Caco-2 (cell line): ENCODE results near the gene IFNA1. TPM values are rescaled to one million over a fixed set of nuclear protein-coding genes. Genes with fewer than 3 reads are reported as not detected.
A peak's percentile ranks its signal among the peaks of the same experiment; 100 is the strongest.
"Not testable (repeated sequence)": the region's sequence is repeated elsewhere in the genome, so short reads cannot be mapped to it uniquely, and the experiment has no call there.

ENCODE experiments used
- BruUV-seq: library from RNA; stranded (reverse); fragments of 400-500 nt; replicated peaks from 2 replicates; lab custom pipeline; 2021; lab: Mats Ljungman, UMichigan
- CTCF ChIA-PET: fragments of 300-600 bp; sonication (Branson Sonifier 250); formaldehyde crosslinking; loops from one replicate; lab custom pipeline; 2022; ENCODE audit warnings: antibody characterized with exemption; lab: Charles Lee
- POLR2A ChIA-PET: fragments of 300-600 bp; sonication (Branson Sonifier 250); formaldehyde crosslinking; loops from one replicate; lab custom pipeline; 2022; ENCODE audit warnings: antibody characterized with exemption; lab: Charles Lee
- DNase-seq, 2 experiments: peaks; one replicate each; pipeline versions ENCODE4 v3.0.0 to v3.0.0-alpha.2; 2020 to 2022
- H3K27me3 ChIP-seq: replicated peaks from 2 replicates; pipeline ENCODE4 v1.6.0; 2011; ENCODE audit warnings: low read length; ENCODE audit not compliant: control insufficient read depth, insufficient read depth
- H3K36me3 ChIP-seq: 2 replicates; pipeline ENCODE4 v1.5.1; 2011; ENCODE audit warnings: low read length; ENCODE audit not compliant: control insufficient read depth, insufficient read depth
- H3K4me1 ChIP-seq: fragments of 250-450 bp; sonication (Bioruptor Pico); 2 replicates; pipeline ENCODE4 v1.5.1; 2020; ENCODE audit warnings: mild to moderate bottlenecking
- H3K4me3 ChIP-seq: 2 replicates; pipeline ENCODE4 v1.5.1; 2011; ENCODE audit warnings: low read depth, mild to moderate bottlenecking, control low read depth, low read length
- H3K9me3 ChIP-seq: fragments of 250-450 bp; sonication (Bioruptor Pico); 2 replicates; pipeline ENCODE4 v1.5.1; 2020; ENCODE audit warnings: mild to moderate bottlenecking, moderate library complexity
- H3K27ac Mint-ChIP-seq: one replicate; pipeline ENCODE4 v1.8.0; 2022; ENCODE audit warnings: mixed read lengths; ENCODE audit not compliant: unreplicated experiment
- H3K27me3 Mint-ChIP-seq: one replicate; pipeline ENCODE4 v1.8.0; 2022; ENCODE audit warnings: mixed read lengths; ENCODE audit not compliant: insufficient read depth, unreplicated experiment
- H3K36me3 Mint-ChIP-seq: one replicate; pipeline ENCODE4 v1.8.0; 2022; ENCODE audit warnings: mild to moderate bottlenecking, mixed read lengths; ENCODE audit not compliant: insufficient read depth, unreplicated experiment
- H3K4me1 Mint-ChIP-seq: one replicate; pipeline ENCODE4 v1.8.0; 2022; ENCODE audit warnings: low read depth, mixed read lengths; ENCODE audit not compliant: unreplicated experiment
- H3K4me3 Mint-ChIP-seq: one replicate; pipeline ENCODE4 v1.8.0; 2022; ENCODE audit warnings: mild to moderate bottlenecking, moderate library complexity, mixed read lengths; ENCODE audit not compliant: unreplicated experiment
- H3K9me3 Mint-ChIP-seq: one replicate; pipeline ENCODE4 v1.8.0; 2022; ENCODE audit warnings: mixed read lengths; ENCODE audit not compliant: unreplicated experiment
- intact Hi-C: fragments of 100-400 bp; cut with micrococcal nuclease; formaldehyde crosslinking; loops from one replicate; pipeline ENCODE4 v1.10.0; 2022; ENCODE audit not compliant: unreplicated experiment
- total RNA-seq: library from RNA; stranded (reverse); gene quantifications from 2 replicates; pipeline ENCODE4 v1.2.3, GENCODE V29; 2022
- TF ChIP-seq, protein P1 (sequence below), 2 experiments: fragments of 200-600 bp in 1 of 2; IDR thresholded peaks; 1 replicate in 1 of 2; 2 replicates in 1 of 2; pipeline versions ENCODE4 v1.5.1 to v1.8.0; 2011 to 2022; ENCODE audit warnings: antibody characterized with exemption in 1 of 2, control low read depth in 1 of 2, inconsistent platforms in 1 of 2, low read depth in 1 of 2, low read length in 1 of 2, mild to moderate bottlenecking in 1 of 2, moderate library complexity in 1 of 2; ENCODE audit not compliant: insufficient read depth in 1 of 2, severe bottlenecking in 1 of 2, unreplicated experiment in 1 of 2

The IFNA1 gene
- total RNA-seq, 1 experiment from 2014 or later: not detected

GRCh38 chr9:21443849-21444625 lies 3.8 kb downstream of the IFNA1 start:
- intact Hi-C loops: no loop called here
- DNase-seq: no peak
- H3K27me3 ChIP-seq: no peaks in the 10 kb centered on the region
- Mint-ChIP-seq H3K4me3 (no peak overlapping the region), H3K9me3 (no peaks in the 10 kb centered on the region), H3K4me1 (no peaks in the 10 kb centered on the region), H3K36me3 (no peaks in the 10 kb centered on the region), H3K27ac (no peak overlapping the region), H3K27me3 (no peaks in the 10 kb centered on the region)
- BruUV-seq: no TSS peak
- H3K9me3 ChIP-seq: no peaks in the 10 kb centered on the region
- no peaks in the 10 kb centered on the region for H3K36me3 ChIP-seq
- TF ChIP-seq, protein P1, sequence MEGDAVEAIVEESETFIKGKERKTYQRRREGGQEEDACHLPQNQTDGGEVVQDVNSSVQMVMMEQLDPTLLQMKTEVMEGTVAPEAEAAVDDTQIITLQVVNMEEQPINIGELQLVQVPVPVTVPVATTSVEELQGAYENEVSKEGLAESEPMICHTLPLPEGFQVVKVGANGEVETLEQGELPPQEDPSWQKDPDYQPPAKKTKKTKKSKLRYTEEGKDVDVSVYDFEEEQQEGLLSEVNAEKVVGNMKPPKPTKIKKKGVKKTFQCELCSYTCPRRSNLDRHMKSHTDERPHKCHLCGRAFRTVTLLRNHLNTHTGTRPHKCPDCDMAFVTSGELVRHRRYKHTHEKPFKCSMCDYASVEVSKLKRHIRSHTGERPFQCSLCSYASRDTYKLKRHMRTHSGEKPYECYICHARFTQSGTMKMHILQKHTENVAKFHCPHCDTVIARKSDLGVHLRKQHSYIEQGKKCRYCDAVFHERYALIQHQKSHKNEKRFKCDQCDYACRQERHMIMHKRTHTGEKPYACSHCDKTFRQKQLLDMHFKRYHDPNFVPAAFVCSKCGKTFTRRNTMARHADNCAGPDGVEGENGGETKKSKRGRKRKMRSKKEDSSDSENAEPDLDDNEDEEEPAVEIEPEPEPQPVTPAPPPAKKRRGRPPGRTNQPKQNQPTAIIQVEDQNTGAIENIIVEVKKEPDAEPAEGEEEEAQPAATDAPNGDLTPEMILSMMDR (IDR thresholded peaks at IDR 0.05; ENCODE audit: insufficient read depth in 1 of 2, low read depth in 1 of 2, low read length in 1 of 2, severe bottlenecking in 1 of 2, unreplicated experiment in 1 of 2): no peak
- CTCF ChIA-PET: interaction anchor here (0.6 to 1.4 kb wide), 2 partner anchors 10 to 1353 kb away, joined by 3 read pairs; no protein-coding TSS in a partner anchor
- no peaks in the 10 kb centered on the region for H3K4me1 ChIP-seq
- no peak overlapping the region for H3K4me3 ChIP-seq
- POLR2A ChIA-PET: no interaction called here

DNA sequence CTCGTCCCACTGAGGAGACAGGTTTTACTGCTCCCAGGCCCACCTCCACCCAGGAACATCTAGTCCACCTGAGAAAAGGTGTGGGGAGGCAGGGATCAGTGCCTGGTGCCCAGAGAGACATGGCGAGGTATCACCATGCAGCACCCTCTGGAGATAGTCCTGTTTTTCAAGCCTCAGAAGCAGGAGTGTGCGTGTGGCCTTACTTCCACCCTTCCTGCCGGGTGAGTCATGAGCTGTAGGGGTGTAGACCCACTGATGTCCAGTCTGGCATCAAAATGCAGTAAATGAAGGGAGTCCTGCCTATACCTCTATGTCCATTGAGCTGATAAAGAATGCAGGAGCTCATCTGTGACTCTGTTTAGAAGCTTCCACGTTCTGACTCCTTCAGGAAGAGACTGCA lies 9.1 kb downstream of the IFNA1 start:
- H3K36me3 ChIP-seq, H3K9me3 Mint-ChIP-seq, H3K9me3 ChIP-seq, H3K27me3 ChIP-seq, H3K27ac Mint-ChIP-seq, H3K4me1 ChIP-seq, BruUV-seq, H3K4me3 Mint-ChIP-seq, H3K4me3 ChIP-seq, H3K36me3 Mint-ChIP-seq, POLR2A ChIA-PET, intact Hi-C loops, DNase-seq, H3K27me3 Mint-ChIP-seq, H3K4me1 Mint-ChIP-seq: not testable (repeated sequence)
- CTCF ChIA-PET: interaction anchor here (0.9 kb wide), 1 partner anchor 123 kb away, joined by 3 read pairs; no protein-coding TSS in a partner anchor

DNA sequence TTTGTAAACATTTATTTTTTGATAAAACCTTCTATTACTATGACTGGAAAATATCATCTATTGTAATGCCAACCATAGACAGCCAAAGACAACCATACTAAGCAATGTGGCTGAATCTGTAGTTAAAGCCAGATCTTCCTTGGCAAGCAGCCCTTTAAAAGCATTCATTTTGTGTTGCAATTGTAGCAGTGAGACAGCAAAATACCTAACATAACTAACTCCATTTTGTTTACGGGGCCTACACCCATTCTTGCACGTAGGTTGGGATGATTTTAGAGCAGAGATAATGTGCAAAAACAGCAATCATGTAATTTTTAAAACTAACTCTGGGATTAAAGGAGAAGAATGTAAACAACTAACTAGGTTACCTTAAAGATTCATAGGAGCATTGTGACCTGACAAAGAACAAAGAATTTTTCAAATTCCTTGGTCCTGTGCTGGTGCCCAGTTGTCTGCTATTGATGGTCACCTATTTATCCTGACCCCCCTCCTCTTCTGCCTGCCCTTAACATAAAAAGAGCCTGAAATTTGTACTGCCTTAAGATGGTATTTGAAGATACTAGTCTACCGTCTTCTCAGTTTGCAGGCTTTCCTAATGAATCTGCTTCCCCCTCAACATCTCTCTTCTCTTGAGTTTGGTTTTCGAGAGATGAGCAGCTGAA lies 10.6 kb downstream of the IFNA1 start:
- TF ChIP-seq, protein P1 (IDR thresholded peaks at IDR 0.05; ENCODE audit: insufficient read depth in 1 of 2, low read depth in 1 of 2, low read length in 1 of 2, severe bottlenecking in 1 of 2, unreplicated experiment in 1 of 2): no peak
- Histone ChIP-seq H3K4me3 (no peak overlapping the region), H3K9me3 (no peaks in the 10 kb centered on the region), H3K27me3 (no peaks in the 10 kb centered on the region), H3K4me1 (peaks cover 6% of the 10 kb centered on the region; the same call in 1 of the 2 replicates), H3K36me3 (no peaks in the 10 kb centered on the region)
- H3K36me3 Mint-ChIP-seq: no peaks in the 10 kb centered on the region
- no peak overlapping the region for H3K4me3 Mint-ChIP-seq
- peaks cover 9% of the 10 kb centered on the region for H3K4me1 Mint-ChIP-seq
- POLR2A ChIA-PET: no interaction called here
- CTCF ChIA-PET: no interaction called here
- no peak overlapping the region for H3K27ac Mint-ChIP-seq
- intact Hi-C loops: loop anchor here (10.0 kb wide), 1 partner anchor 236 kb away; the partner anchor contains the start of gene IFNA16
- peak in 1 of 2 experiments; percentile 6 for DNase-seq
- H3K9me3 Mint-ChIP-seq: no peaks in the 10 kb centered on the region
- no TSS peak for BruUV-seq
- H3K27me3 Mint-ChIP-seq: no peaks in the 10 kb centered on the region
